VCaP (cell line): Measurements from ENCODE around the gene GALK2.
"Not testable (repeated sequence)": the region's sequence is repeated elsewhere in the genome, so short reads cannot be mapped to it uniquely, and the experiment has no call there.

Experiments used
- H3K27ac ChIP-seq: fragments of 450-650 bp; 2 replicates; pipeline ENCODE4 v1.5.1; 2017
- TF ChIP-seq, protein P1 (sequence below): fragments of 450-650 bp; conservative IDR thresholded peaks from 2 replicates; pipeline ENCODE4 v1.5.1; 2017; ENCODE audit warnings: mild to moderate bottlenecking, moderate library complexity

GALK2 gene

DNA sequence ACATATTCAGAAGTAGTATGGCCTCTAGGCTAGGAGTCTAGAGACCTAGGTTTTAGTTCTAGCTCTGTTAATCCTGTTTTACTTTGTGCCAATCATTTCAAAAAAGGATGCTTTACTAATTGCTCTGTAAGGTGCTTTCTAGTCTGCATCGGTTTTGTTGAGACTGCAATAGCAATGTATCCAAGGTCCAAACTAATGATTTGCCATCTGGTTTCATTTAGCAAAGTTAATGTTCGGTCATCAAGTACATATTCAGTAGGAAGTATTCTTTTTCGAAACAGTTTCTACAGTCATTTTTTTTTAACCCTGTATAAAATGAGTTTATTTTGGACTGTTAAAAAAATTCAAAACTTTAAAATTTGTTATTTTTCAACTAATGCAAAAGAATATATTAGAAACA is 2.0 kb upstream of the GALK2 start:
- H3K27ac ChIP-seq: no peak overlapping the region
- TF ChIP-seq, protein P1, sequence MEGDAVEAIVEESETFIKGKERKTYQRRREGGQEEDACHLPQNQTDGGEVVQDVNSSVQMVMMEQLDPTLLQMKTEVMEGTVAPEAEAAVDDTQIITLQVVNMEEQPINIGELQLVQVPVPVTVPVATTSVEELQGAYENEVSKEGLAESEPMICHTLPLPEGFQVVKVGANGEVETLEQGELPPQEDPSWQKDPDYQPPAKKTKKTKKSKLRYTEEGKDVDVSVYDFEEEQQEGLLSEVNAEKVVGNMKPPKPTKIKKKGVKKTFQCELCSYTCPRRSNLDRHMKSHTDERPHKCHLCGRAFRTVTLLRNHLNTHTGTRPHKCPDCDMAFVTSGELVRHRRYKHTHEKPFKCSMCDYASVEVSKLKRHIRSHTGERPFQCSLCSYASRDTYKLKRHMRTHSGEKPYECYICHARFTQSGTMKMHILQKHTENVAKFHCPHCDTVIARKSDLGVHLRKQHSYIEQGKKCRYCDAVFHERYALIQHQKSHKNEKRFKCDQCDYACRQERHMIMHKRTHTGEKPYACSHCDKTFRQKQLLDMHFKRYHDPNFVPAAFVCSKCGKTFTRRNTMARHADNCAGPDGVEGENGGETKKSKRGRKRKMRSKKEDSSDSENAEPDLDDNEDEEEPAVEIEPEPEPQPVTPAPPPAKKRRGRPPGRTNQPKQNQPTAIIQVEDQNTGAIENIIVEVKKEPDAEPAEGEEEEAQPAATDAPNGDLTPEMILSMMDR: no peak

DNA sequence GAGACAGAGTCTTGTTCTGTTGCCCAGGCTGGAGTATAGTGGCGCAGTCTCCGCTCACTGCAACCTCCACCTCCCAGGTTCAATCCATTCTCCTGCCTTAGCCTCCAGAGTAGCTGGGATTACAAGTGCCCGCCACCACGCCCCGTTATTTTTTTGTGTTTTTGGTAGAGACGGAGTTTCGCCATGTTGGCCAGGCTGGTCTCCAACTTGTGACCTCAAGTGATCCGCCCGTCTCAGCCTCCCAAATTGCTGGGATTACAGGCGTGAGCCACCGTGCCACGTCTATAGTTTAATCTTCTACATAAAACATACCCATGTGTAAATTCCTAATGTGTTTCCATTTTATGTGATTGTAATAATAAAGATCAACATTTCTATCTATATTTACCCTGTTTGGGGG is 1.7 kb downstream of the GALK2 start:
- peak overlapping the region; percentile 93 for H3K27ac ChIP-seq

DNA sequence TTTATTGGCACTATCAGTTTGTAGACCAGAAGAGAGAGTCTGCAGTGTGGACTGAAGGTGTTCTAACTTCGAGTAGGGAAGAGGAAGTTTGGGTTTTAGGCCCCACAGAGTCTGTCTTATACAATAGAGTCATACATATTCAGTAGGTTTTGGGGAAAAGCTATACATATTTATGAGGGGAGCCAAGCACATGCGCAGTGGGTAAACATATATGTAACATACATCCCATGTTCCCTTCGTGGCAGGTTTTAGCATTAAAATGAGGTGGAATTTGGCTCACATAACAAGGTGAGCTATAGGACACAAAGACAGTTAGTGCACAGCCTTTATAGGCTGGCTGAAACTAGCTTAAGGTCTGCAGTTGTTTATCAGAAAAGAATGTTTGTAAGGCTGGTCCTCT is 4.9 kb downstream of the GALK2 start:
- no peak overlapping the region for H3K27ac ChIP-seq

More for the DNA sequence above, 1.7 kb downstream of the GALK2 start:
- TF ChIP-seq, protein P1: no peak

DNA sequence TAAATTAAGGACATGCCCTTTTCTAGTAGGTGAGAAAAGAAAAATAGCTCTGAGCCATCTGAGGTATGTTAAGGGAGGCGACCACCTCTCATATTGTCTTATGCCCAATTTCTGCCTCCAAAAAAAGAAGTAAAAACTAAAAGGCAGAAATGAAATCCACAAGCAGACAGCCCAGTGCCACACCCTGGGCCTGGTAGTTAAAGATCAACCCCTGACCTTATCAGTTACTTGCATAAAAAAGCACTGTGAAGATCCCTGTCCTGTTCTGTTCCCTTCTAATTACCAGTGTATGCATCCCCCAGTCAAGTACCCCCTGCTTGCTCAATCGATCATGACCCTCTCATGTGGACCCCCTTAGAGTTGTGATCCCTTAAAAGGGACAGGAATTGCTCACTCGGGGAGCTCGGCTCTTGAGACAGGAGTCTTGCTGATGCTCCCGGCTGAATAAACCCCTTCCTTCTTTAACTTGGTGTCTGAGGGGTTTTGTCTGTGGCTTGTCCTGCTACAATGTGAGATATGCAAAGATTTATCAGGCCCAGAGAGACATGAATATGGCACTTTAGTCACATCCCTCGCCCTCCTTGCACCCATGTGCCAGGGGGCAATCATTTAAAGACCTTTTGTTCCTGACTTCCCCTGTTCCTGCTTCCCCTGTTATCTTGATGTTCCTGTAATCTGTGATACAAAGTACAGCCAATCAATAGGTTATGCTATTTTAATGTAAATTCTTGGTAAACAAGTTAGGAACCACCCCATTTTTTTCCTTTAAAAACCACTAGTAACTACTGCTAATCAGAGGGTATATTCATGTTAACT is 5.7 kb downstream of the GALK2 start:
- H3K27ac ChIP-seq: not testable (repeated sequence)

More for the DNA sequence above, 4.9 kb downstream of the GALK2 start:
- TF ChIP-seq, protein P1: no peak

DNA sequence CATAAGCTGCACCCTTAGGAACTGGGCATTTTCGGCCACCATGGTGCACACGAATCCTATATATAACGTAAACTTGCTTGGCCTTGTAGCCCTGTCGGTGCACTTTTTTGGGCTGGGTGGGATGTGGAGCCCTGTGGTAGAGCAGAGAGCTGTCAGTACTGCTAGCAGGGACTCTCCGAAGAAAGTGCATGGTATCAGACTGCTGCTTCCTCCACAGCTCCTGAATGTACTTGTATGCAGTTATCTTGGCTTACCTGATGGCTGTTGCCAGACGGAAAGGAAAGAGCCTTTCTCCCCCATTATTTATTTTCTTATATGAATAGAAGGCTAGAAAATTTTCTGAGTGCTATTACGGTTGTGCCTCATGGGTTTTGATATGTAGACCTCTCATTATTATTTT is 8.4 kb downstream of the GALK2 start:
- H3K27ac ChIP-seq: no peak overlapping the region
- TF ChIP-seq, protein P1: no peak

DNA sequence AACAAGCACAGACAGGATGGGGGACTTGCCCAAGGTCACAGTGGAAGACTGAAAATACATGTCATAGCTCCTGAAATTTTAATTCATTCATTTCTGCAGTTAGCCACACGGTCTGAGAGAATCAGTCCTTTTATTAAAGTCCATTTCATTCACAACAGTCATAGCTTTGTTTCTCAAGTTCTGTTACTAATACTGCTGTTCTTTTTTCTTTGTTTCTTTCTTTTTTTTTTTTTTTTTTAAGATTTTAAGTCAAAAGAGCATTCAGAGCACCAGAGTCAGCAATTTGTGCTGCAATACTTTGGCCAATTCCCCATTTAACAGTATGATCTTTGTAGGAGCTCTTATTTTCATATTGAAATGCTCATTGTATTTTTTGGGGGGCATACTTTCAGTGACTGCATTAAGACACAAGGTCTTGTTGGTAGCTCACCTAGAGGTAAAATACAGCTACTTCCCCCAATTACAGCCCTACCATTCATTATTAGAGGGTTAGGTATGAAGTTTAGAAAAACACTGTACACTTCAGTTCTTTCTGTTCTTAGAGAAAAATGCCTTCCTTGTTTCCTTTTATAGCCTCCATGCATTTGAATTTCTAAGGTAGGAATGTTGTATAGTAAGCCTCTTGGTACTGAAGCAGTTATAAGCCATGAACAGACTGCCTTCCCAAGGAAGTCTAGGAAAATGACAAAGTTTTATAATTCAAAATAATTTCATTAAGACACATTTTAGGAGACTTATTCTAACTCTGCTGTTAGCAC is 9.6 kb downstream of the GALK2 start:
- no peak overlapping the region for H3K27ac ChIP-seq
- TF ChIP-seq, protein P1: no peak

DNA sequence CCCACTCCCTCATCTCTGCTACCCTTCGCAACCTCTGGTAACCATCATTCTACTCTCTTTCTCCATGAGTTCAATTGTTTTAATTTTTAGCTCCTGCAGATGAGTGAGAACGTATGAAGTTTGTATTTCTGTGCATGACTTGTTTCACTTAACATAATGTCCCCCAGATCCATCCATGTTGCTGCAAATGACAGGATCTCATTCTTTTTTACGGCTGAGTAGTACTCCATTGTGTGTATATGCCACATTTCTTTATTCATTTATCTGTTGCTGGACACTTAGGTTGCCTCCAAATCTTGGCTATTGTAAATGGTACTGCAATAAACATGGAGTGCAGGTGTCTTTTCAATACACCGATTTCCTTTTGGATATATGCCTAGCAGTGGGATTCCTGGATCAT is 12.1 kb downstream of the GALK2 start:
- no peak overlapping the region for H3K27ac ChIP-seq
- TF ChIP-seq, protein P1: no peak

DNA sequence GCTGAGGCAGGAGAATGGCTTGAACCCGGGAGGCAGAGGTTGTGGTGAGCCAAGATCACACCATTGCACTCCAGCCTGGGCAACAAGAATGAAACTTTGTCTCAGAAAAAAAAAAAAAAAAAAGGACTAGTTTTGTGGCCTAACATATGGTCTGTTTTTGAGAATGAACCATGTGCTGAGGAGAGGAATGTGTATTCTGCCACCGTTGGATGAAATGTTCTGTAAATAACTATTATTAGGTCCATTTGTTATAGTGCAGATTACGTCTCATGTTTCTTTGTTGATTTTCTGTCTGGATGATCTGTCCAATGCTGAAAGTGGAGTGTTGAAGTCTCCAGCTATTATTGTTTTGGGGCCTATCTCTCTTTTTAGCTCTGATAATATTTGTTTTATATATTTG is 13.7 kb downstream of the GALK2 start:
- not testable (repeated sequence) for H3K27ac ChIP-seq
